HUES6 (cell line): ENCODE measurements around the gene DCLK1.

Experiments
- H3K27ac ChIP-seq: 2 replicates; pipeline ENCODE4 v1.7.0; 2013; ENCODE audit warnings: low read depth, mild to moderate bottlenecking, low read length, inconsistent platforms
- H3K27me3 ChIP-seq: 2 replicates; pipeline ENCODE4 v1.6.1; 2013; ENCODE audit warnings: low read length; ENCODE audit not compliant: control insufficient read depth, insufficient read depth
- H3K36me3 ChIP-seq: 2 replicates; pipeline ENCODE4 v1.6.1; 2013; ENCODE audit warnings: low read length; ENCODE audit not compliant: control insufficient read depth, insufficient read depth
- H3K4me1 ChIP-seq: 2 replicates; pipeline ENCODE4 v1.6.1; 2013; ENCODE audit warnings: low read length; ENCODE audit not compliant: control insufficient read depth, insufficient read depth
- H3K4me3 ChIP-seq: 2 replicates; pipeline ENCODE4 v1.5.1; 2013; ENCODE audit warnings: low read depth, low read length
- H3K9ac ChIP-seq: one replicate; pipeline ENCODE4 v1.6.1; 2013; ENCODE audit warnings: mild to moderate bottlenecking, low read length
- H3K9me3 ChIP-seq: 2 replicates; pipeline ENCODE4 v1.6.1; 2013; ENCODE audit warnings: low read depth, low read length; ENCODE audit not compliant: control insufficient read depth, insufficient read depth

Gene DCLK1

DNA sequence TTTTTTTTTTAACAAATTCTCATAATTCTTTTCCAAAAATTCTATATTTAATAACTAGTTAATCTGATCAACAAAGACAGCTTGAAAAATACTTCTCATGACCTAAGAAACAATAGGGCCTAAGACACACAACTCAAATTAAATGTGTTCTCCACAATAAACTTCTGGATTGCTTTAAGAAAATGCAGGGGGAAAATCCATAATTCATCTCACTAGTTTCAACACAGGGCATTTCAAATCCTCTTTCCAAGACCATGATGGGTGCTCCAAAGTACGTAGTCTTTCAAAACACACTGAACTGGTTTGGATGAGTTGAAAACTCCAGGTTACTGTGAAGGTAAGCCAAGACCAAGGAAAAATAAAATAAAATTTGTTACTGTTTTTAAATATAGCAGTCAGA is 62.6 kb downstream of the DCLK1 start:
- H3K9ac ChIP-seq: no peak overlapping the region
- H3K9me3 ChIP-seq: no peaks in the 10 kb centered on the region
- no peaks in the 10 kb centered on the region for H3K27me3 ChIP-seq
- no peak overlapping the region for H3K4me3 ChIP-seq
- no peak overlapping the region for H3K27ac ChIP-seq
- no peaks in the 10 kb centered on the region for H3K36me3 ChIP-seq
- H3K4me1 ChIP-seq: peaks cover 8% of the 10 kb centered on the region; the same call in 1 of the 2 replicates

DNA sequence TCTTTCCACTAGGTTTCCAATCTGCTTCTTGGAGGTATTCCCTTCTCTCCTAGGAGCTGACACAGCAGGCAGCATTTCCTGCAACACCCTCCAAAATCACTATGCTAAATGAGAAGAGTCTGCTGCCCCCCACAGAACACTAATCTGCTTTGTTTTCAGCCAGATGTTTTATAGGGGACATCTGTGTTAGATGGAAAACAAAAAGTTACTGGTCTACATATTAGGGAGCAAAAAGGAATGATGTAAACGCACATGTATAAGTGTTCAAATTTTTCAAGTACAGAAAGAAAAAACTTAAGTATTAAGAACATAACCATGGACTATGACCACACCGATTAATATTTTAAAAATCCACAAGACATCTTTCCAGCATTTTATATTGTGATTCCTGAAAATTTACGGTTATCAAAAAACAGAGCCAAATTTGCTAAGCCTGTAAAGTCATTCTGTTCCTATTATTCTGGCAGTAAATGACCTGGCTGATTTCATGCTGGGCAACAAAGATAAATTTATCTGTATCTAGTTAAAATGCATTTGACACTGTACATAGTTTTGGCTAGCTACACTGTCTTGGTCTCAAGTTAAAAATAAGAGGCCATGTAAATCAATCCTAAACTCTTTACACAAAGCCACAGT is 63.3 kb downstream of the DCLK1 start:
- Histone ChIP-seq H3K27ac (0 out of 2 replicates have a peak overlapping the region, but pooled peaks have one; percentile 33), H3K27me3 (no peaks in the 10 kb centered on the region), H3K36me3 (no peaks in the 10 kb centered on the region), H3K9me3 (no peaks in the 10 kb centered on the region), H3K4me1 (peaks cover 8% of the 10 kb centered on the region; the same call in 1 of the 2 replicates), H3K9ac (no peak overlapping the region), H3K4me3 (no peak overlapping the region)

DNA sequence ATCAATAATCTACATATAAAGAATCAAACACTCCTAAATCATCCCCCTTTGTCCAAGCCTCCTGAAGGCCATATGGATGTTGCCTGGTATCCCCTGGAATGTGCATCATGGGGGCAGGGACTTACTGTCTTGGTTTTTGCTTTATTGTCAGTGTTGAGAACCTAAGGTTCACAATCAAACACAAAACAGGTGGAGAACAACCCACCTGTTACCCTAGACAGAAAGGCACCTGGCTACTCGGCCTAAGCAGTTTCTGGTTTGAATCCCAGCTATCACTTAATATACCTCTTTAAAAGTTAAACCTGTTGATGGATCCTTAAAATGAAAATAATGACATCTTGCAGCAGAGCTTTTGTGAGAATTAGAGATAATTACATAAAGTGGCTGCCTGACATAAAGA is 68.9 kb downstream of the DCLK1 start:
- no peak overlapping the region for H3K4me3 ChIP-seq
- H3K27me3 ChIP-seq: no peaks in the 10 kb centered on the region
- H3K27ac ChIP-seq: no peak overlapping the region
- no peaks in the 10 kb centered on the region for H3K36me3 ChIP-seq
- no peak overlapping the region for H3K9ac ChIP-seq
- H3K9me3 ChIP-seq: no peaks in the 10 kb centered on the region
- no peaks in the 10 kb centered on the region for H3K4me1 ChIP-seq

DNA sequence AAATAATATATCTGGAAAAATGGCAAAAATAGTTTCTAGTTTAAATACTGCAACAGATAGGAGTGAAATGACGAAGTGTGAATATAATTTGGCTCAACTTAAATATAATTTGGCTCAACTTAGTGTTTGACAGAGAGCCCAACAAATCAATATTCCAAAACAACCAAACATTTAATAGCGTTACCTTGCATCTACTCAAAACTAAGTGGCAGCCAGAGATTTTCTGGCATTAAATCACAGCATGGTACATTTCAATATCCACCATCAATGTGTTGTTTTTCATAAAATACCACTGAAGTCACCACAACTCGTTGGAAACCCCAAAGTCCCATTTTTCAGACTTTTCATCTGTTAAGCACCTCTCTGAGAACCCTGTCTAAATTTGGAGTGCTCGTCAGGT is 69.6 kb downstream of the DCLK1 start:
- H3K27me3 ChIP-seq: no peaks in the 10 kb centered on the region
- H3K9me3 ChIP-seq: no peaks in the 10 kb centered on the region
- no peaks in the 10 kb centered on the region for H3K4me1 ChIP-seq
- H3K27ac ChIP-seq: no peak overlapping the region
- H3K4me3 ChIP-seq: no peak overlapping the region
- no peak overlapping the region for H3K9ac ChIP-seq
- H3K36me3 ChIP-seq: no peaks in the 10 kb centered on the region

DNA sequence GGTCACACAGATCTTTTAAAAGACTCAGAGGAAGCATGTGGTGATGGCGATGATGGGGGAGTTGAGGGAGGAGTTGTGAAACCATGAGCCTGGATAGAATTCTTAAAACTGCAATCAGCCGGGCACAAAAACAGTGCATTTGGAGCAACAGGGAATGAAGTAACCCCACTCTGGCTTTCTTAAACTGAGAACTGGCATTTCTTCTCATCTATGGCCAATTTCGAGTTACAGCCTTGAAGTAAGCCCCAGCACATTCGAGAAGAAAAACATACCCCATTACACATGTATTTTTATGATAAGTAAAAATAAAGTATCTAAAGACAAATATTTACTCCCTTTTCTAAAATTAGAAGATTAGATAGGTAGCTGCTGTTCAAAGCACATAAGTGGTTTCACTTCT is 70.1 kb downstream of the DCLK1 start:
- H3K9ac ChIP-seq: no peak overlapping the region
- no peak overlapping the region for H3K27ac ChIP-seq
- no peaks in the 10 kb centered on the region for H3K9me3 ChIP-seq
- H3K36me3 ChIP-seq: no peaks in the 10 kb centered on the region
- H3K4me3 ChIP-seq: no peak overlapping the region
- H3K4me1 ChIP-seq: no peaks in the 10 kb centered on the region
- H3K27me3 ChIP-seq: no peaks in the 10 kb centered on the region

DNA sequence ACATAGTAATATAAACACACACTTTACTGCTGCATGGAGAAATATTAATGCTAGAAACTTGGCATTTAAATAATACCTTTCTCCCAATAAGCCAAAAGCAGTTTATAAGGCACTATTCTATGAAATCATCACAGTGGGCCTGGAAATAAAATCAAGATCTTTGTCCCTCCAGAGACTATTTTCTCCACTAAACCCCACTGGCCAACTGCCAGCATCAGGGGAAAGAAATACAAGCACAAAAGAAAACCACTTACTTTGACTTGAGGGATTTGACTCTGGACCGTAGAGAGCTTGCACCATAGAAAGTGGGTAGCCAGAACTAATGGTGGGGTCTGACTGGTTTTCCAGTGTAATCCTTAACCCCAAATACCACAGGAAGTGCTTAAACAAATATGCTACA is 71.9 kb downstream of the DCLK1 start:
- peaks cover 5% of the 10 kb centered on the region; the same call in 1 of the 2 replicates for H3K9me3 ChIP-seq
- no peak overlapping the region for H3K27ac ChIP-seq
- H3K4me3 ChIP-seq: no peak overlapping the region
- no peaks in the 10 kb centered on the region for H3K4me1 ChIP-seq
- H3K27me3 ChIP-seq: no peaks in the 10 kb centered on the region
- H3K36me3 ChIP-seq: no peaks in the 10 kb centered on the region
- H3K9ac ChIP-seq: no peak overlapping the region

DNA sequence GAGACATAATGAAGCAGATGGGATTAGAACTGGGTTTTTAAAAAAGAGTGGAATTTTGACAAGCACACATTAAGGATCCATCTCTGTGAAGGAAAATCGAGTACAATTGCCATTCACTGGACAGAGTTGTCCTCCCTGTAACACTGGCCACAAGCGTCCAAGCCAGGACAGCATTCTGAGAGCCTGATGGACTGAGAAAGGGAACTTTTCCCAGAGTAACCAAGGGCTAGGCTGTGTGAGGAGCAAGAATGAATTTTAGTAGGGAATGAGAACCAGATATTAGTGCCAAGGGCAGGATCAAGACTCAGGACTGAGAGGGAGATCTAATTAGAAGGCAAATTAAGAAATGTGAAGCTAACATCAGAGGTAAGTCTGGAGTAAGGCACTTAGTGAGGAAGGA is 73.1 kb downstream of the DCLK1 start:
- peaks cover 6% of the 10 kb centered on the region; the same call in 1 of the 2 replicates for H3K4me1 ChIP-seq
- H3K27ac ChIP-seq: no peak overlapping the region
- H3K9ac ChIP-seq: no peak overlapping the region
- H3K9me3 ChIP-seq: peaks cover 5% of the 10 kb centered on the region; the same call in 1 of the 2 replicates
- no peak overlapping the region for H3K4me3 ChIP-seq
- H3K27me3 ChIP-seq: no peaks in the 10 kb centered on the region
- no peaks in the 10 kb centered on the region for H3K36me3 ChIP-seq

DNA sequence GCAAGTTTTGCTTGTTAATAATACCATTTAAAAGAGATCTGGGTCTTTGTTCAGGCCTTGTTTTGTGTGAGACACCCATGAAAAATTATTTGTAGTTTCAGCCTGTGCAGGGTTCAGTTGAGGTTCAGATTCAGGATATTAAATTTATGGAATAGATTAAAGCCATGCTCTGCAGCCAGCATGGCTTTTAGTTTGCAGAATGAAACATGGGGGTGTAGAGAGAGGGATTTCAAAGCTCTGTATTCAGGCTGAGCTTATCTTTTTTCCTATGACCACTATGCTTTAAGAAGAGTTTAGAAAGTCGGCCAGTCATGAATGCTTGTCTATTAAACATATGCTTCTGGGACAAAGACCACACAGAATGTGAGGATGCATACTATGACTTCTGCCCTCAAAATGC is 73.6 kb downstream of the DCLK1 start:
- H3K27ac ChIP-seq: no peak overlapping the region
- H3K4me3 ChIP-seq: no peak overlapping the region
- H3K4me1 ChIP-seq: peaks cover 6% of the 10 kb centered on the region; the same call in 1 of the 2 replicates
- peaks cover 5% of the 10 kb centered on the region; the same call in 1 of the 2 replicates for H3K9me3 ChIP-seq
- no peak overlapping the region for H3K9ac ChIP-seq
- H3K36me3 ChIP-seq: no peaks in the 10 kb centered on the region
- no peaks in the 10 kb centered on the region for H3K27me3 ChIP-seq

DNA sequence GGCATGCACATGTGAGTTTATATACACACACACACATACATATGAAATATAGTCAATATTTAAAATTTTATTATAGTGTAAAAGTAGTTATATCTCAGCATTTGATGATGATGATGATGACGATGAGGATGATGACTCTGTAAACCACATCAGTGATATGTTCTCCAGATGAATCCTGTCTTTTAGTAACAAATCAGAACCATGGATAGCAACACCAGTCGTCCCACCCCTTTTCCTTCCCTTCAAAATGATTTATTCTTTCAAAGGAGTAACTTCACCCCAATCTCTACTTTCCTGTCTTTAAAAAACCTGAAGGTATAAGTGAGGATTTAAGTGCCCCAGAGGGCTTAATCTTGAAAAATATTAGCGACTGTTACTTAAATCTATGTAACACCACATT is 74.1 kb downstream of the DCLK1 start:
- H3K27me3 ChIP-seq: no peaks in the 10 kb centered on the region
- no peaks in the 10 kb centered on the region for H3K36me3 ChIP-seq
- H3K4me1 ChIP-seq: peaks cover 6% of the 10 kb centered on the region; the same call in 1 of the 2 replicates
- no peak overlapping the region for H3K27ac ChIP-seq
- no peak overlapping the region for H3K9ac ChIP-seq
- H3K4me3 ChIP-seq: no peak overlapping the region
- H3K9me3 ChIP-seq: peaks cover 5% of the 10 kb centered on the region; the same call in 1 of the 2 replicates

DNA sequence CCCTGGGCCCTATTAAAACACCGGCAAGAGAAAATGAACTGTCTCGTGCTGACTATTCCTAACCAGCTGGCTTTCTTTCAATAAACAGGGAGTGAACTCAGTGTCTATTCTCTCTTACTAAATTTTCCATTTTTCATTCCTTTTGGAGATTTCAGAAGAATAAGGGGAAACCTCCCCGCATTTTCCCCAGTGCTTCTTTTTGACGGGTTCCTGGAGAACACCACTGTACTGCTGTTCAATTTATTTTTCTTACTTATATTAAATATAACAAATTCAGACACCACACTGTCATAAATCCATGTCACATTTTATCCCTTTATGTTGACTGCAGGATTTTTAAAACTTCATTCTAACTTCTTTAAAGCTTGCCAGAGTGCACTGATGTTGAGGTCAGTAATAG is 75.8 kb downstream of the DCLK1 start:
- no peak overlapping the region for H3K9ac ChIP-seq
- H3K4me3 ChIP-seq: no peak overlapping the region
- no peaks in the 10 kb centered on the region for H3K36me3 ChIP-seq
- H3K9me3 ChIP-seq: peaks cover 5% of the 10 kb centered on the region; the same call in 1 of the 2 replicates
- no peaks in the 10 kb centered on the region for H3K27me3 ChIP-seq
- H3K4me1 ChIP-seq: peaks cover 6% of the 10 kb centered on the region; the same call in 1 of the 2 replicates
- H3K27ac ChIP-seq: no peak overlapping the region

DNA sequence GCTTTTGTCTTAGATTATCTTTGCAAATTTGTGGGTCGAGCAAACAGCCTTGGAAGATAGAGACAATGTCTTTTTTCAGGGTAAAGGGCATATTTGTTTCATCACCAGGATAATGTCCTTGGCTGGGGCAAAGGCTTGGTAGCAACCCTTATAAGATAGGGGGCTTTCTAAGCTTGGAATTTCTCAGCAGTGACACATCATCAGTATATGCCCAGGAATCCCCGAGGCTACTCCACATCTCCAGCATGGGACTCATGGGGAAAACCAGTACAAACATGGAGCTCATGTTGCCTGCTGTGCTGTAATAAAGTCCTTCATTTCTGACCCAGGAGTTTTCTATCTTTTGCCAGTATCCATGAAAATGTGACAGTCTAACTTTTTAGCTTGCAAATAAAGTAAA is 77.1 kb downstream of the DCLK1 start:
- no peak overlapping the region for H3K4me3 ChIP-seq
- no peaks in the 10 kb centered on the region for H3K27me3 ChIP-seq
- H3K27ac ChIP-seq: no peak overlapping the region
- peaks cover 5% of the 10 kb centered on the region; the same call in 1 of the 2 replicates for H3K9me3 ChIP-seq
- H3K9ac ChIP-seq: no peak overlapping the region
- no peaks in the 10 kb centered on the region for H3K36me3 ChIP-seq
- peaks cover 6% of the 10 kb centered on the region; the same call in 1 of the 2 replicates for H3K4me1 ChIP-seq
